ENCODE measurements around the gene CYTH2. TPM values are rescaled to one million over a fixed set of nuclear protein-coding genes. Genes with fewer than 3 reads are reported as not detected.

The CYTH2 gene, protein sequence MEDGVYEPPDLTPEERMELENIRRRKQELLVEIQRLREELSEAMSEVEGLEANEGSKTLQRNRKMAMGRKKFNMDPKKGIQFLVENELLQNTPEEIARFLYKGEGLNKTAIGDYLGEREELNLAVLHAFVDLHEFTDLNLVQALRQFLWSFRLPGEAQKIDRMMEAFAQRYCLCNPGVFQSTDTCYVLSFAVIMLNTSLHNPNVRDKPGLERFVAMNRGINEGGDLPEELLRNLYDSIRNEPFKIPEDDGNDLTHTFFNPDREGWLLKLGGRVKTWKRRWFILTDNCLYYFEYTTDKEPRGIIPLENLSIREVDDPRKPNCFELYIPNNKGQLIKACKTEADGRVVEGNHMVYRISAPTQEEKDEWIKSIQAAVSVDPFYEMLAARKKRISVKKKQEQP
- total RNA-seq (2021) (70.4 to 72.6 TPM (median 71.9 TPM) in 3 replicates), Bru-seq, nascent RNA (percentile 78 among the genes with signal in this experiment)
- long read RNA-seq, experiment 1, full-length matches to known transcripts: 122 of 171 reads
- long read RNA-seq, experiment 1, partial matches to known transcripts: 17 of 171 reads
- long read RNA-seq, experiment 1, other reads (novel, unspliced or antisense): 32 of 171 reads
- long read RNA-seq, experiment 2, full-length matches to known transcripts: 24 of 46 reads
- long read RNA-seq, experiment 2, partial matches to known transcripts: 9 of 46 reads
- long read RNA-seq, experiment 2, other reads (novel, unspliced or antisense): 13 of 46 reads
- long read RNA-seq, experiment 3, full-length matches to known transcripts: 40 of 49 reads
- long read RNA-seq, experiment 3, partial matches to known transcripts: 3 of 49 reads
- long read RNA-seq, experiment 3, other reads (novel, unspliced or antisense): 6 of 49 reads

GRCh38 chr19:48469289-48469881 lies at the start of gene CYTH2:
TSS of gene CYTH2 (plus strand) at chr19:48469369. CDS start at chr19:48469508, 139 bp downstream.
- peaks cover 35% of the 10 kb centered on the region for H3K36me3 Mint-ChIP-seq
- no peaks in the 10 kb centered on the region for H3K9me3 Mint-ChIP-seq
- peak; percentile 25 for ATAC-seq
- H3K27me3 Mint-ChIP-seq (ENCODE audit: low read depth): peaks cover 18% of the 10 kb centered on the region
- CTCF ChIA-PET: interaction anchor here (0.9 to 1.9 kb wide), 7 partner anchors 18 to 148 kb away, joined by 3 to 9 read pairs (median 5); partner anchors contain the start of gene KDELR1
- peak within 1 kb of the TSS; percentile 82 for H3K4me3 Mint-ChIP-seq
- peak within 1 kb of the TSS; percentile 85 for H3K27ac Mint-ChIP-seq
- H3K4me1 Mint-ChIP-seq: peaks cover 8% of the 10 kb centered on the region
- peak; percentile 88 for DNase-seq (ENCODE audit: low spot score)
- POLR2A ChIA-PET: interaction anchor here (0.8 to 1.5 kb wide), 3 partner anchors 11 to 105 kb away, joined by 3 to 4 read pairs (median 3); partner anchors contain the start of gene SYNGR4
- 0 out of 2 replicates have a peak, but pooled peaks have one; percentile 26 for TF ChIP-seq NR3C1 (CRISPR knock-in tag; conservative IDR thresholded peaks at IDR 0.05; ENCODE audit: low read depth)
- TF ChIP-seq ZNF416 (CRISPR knock-in tag; IDR thresholded peaks at IDR 0.05): peak; percentile 73; the same call in 1 of the 2 replicates
- TF ChIP-seq SMAD3 (CRISPR knock-in tag; IDR thresholded peaks at IDR 0.05; ENCODE audit: borderline replicate concordance): peak; percentile 75; the same call in 1 of the 2 replicates
- peak; percentile 61; the same call in 1 of the 2 replicates for TF ChIP-seq ERG (CRISPR knock-in tag; IDR thresholded peaks at IDR 0.05)
- 0 out of 2 replicates have a peak, but pooled peaks have one; percentile 69 for TF ChIP-seq EMX1 (CRISPR knock-in tag; IDR thresholded peaks at IDR 0.05)
- TF ChIP-seq SOX15 (CRISPR knock-in tag; IDR thresholded peaks at IDR 0.05): peak; percentile 55; the same call in 1 of the 2 replicates
- no peak for TF ChIP-seq ATF3 (CRISPR knock-in tag; conservative IDR thresholded peaks at IDR 0.05)
- TF ChIP-seq JAZF1 (CRISPR knock-in tag; IDR thresholded peaks at IDR 0.05): no peak
- TF ChIP-seq ETV6 (CRISPR knock-in tag; IDR thresholded peaks at IDR 0.05): 0 out of 2 replicates have a peak, but pooled peaks have one; percentile 49
- TF ChIP-seq FOXK1 (CRISPR knock-in tag; IDR thresholded peaks at IDR 0.05): no peak
- 0 out of 2 replicates have a peak, but pooled peaks have one; percentile 44 for TF ChIP-seq ZNF232 (CRISPR knock-in tag; IDR thresholded peaks at IDR 0.05)
- peak; percentile 86 for TF ChIP-seq ARID4B (CRISPR knock-in tag; IDR thresholded peaks at IDR 0.05; ENCODE audit: borderline replicate concordance)
- TF ChIP-seq, protein P1, sequence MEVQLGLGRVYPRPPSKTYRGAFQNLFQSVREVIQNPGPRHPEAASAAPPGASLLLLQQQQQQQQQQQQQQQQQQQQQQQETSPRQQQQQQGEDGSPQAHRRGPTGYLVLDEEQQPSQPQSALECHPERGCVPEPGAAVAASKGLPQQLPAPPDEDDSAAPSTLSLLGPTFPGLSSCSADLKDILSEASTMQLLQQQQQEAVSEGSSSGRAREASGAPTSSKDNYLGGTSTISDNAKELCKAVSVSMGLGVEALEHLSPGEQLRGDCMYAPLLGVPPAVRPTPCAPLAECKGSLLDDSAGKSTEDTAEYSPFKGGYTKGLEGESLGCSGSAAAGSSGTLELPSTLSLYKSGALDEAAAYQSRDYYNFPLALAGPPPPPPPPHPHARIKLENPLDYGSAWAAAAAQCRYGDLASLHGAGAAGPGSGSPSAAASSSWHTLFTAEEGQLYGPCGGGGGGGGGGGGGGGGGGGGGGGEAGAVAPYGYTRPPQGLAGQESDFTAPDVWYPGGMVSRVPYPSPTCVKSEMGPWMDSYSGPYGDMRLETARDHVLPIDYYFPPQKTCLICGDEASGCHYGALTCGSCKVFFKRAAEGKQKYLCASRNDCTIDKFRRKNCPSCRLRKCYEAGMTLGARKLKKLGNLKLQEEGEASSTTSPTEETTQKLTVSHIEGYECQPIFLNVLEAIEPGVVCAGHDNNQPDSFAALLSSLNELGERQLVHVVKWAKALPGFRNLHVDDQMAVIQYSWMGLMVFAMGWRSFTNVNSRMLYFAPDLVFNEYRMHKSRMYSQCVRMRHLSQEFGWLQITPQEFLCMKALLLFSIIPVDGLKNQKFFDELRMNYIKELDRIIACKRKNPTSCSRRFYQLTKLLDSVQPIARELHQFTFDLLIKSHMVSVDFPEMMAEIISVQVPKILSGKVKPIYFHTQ (CRISPR knock-in tag; IDR thresholded peaks at IDR 0.05): no peak; the same call in 1 of the 2 replicates
- peak; percentile 43; the same call in 1 of the 2 replicates for TF ChIP-seq GABPB1 (CRISPR knock-in tag; IDR thresholded peaks at IDR 0.05)
- TF ChIP-seq E2F5 (CRISPR knock-in tag; IDR thresholded peaks at IDR 0.05): peak; percentile 45; the same call in 1 of the 2 replicates
- no peak for TF ChIP-seq ZNF263 (CRISPR knock-in tag; IDR thresholded peaks at IDR 0.05; ENCODE audit: low read depth)
- no peak for TF ChIP-seq ZNF396 (CRISPR knock-in tag; IDR thresholded peaks at IDR 0.05; ENCODE audit: borderline replicate concordance)
- peak; percentile 83; the same call in 1 of the 2 replicates for TF ChIP-seq MYBL2 (CRISPR knock-in tag; IDR thresholded peaks at IDR 0.05)
- TF ChIP-seq IRF2 (CRISPR knock-in tag; IDR thresholded peaks at IDR 0.05; ENCODE audit: borderline replicate concordance, low read depth): 0 out of 2 replicates have a peak, but pooled peaks have one; percentile 35
- 0 out of 2 replicates have a peak, but pooled peaks have one; percentile 34 for TF ChIP-seq PRRX2 (CRISPR knock-in tag; IDR thresholded peaks at IDR 0.05)
- peak; percentile 71; the same call in 1 of the 2 replicates for TF ChIP-seq ESRRA (CRISPR knock-in tag; IDR thresholded peaks at IDR 0.05; ENCODE audit: borderline replicate concordance)
- no peak for TF ChIP-seq KAT7 (CRISPR knock-in tag; IDR thresholded peaks at IDR 0.05; ENCODE audit: borderline replicate concordance)
- peak; percentile 64; the same call in 1 of the 2 replicates for TF ChIP-seq TEAD1 (CRISPR knock-in tag; IDR thresholded peaks at IDR 0.05)
- no peak for TF ChIP-seq NFE2L1 (CRISPR knock-in tag; IDR thresholded peaks at IDR 0.05)
- TF ChIP-seq SP1 (CRISPR knock-in tag; conservative IDR thresholded peaks at IDR 0.05): peak; percentile 65

All from WTC11 (cell line).